NCI-H2081 (cell line): ENCODE results near the gene GABRB2.

Experiments used
- DNase-seq, 2 experiments: peaks; one replicate each; lab custom pipeline; 2025; lab: John Stamatoyannopoulos, UW

GABRB2 gene

GRCh38 chr5:161471211-161471950 lies 75.1 kb downstream of the GABRB2 start:
- DNase-seq: no peak

- no peak for DNase-seq
These were observed 78.8 kb downstream of the GABRB2 start for GRCh38 chr5:161467703-161468102.

GRCh38 chr5:161460741-161461140 lies 85.8 kb downstream of the GABRB2 start:
- DNase-seq: no peak

GRCh38 chr5:161446655-161447054 lies 99.9 kb downstream of the GABRB2 start:
- DNase-seq: no peak

GRCh38 chr5:161442471-161442870 lies 104.1 kb downstream of the GABRB2 start:
- no peak for DNase-seq

GRCh38 chr5:161432798-161433197 lies 113.7 kb downstream of the GABRB2 start:
- no peak for DNase-seq

- DNase-seq: no peak
These were observed 114.6 kb downstream of the GABRB2 start for GRCh38 chr5:161431963-161432362.

GRCh38 chr5:161421067-161421466 lies 125.5 kb downstream of the GABRB2 start:
- DNase-seq: peak; percentile 24 to 40

- no peak for DNase-seq
These were observed 126.0 kb downstream of the GABRB2 start for GRCh38 chr5:161420521-161420920.

- DNase-seq: no peak
These were observed 131.6 kb downstream of the GABRB2 start for GRCh38 chr5:161414896-161415295.

GRCh38 chr5:161414037-161414436 lies 132.5 kb downstream of the GABRB2 start:
- DNase-seq: no peak

- no peak for DNase-seq
These were observed 133.7 kb downstream of the GABRB2 start for GRCh38 chr5:161412792-161413191.

- DNase-seq: no peak
These were observed 135.4 kb downstream of the GABRB2 start for GRCh38 chr5:161411156-161411555.

- DNase-seq: no peak
These were observed 135.9 kb downstream of the GABRB2 start for GRCh38 chr5:161410640-161411039.

- no peak for DNase-seq
These were observed 137.1 kb downstream of the GABRB2 start for GRCh38 chr5:161409471-161409870.

- no peak for DNase-seq
These were observed 139.6 kb downstream of the GABRB2 start for GRCh38 chr5:161406880-161407279.

GRCh38 chr5:161403996-161404395 lies 142.5 kb downstream of the GABRB2 start:
- DNase-seq: no peak

- no peak for DNase-seq
These were observed 143.4 kb downstream of the GABRB2 start for GRCh38 chr5:161403121-161403520.

GRCh38 chr5:161400583-161400982 lies 145.9 kb downstream of the GABRB2 start:
- DNase-seq: peak; percentile 11 to 12

- peak in 1 of 2 experiments; percentile 1 for DNase-seq
These were observed 146.4 kb downstream of the GABRB2 start for GRCh38 chr5:161399996-161400562.

- DNase-seq: no peak
These were observed 149.1 kb downstream of the GABRB2 start for GRCh38 chr5:161397448-161397847.

GRCh38 chr5:161396171-161396570 lies 150.4 kb downstream of the GABRB2 start:
- no peak for DNase-seq

- DNase-seq: no peak
These were observed 154.8 kb downstream of the GABRB2 start for GRCh38 chr5:161391724-161392123.

GRCh38 chr5:161391016-161391415 lies 155.5 kb downstream of the GABRB2 start:
- DNase-seq: no peak
